Tibial artery (tissue), 4 donors: ENCODE data around the gene TRAPPC8.
"Not testable (repeated sequence)": the region's sequence is repeated elsewhere in the genome, so short reads cannot be mapped to it uniquely, and the experiment has no call there.

Experiments used
- DNase-seq, 2 donors: peaks; one replicate each; pipeline ENCODE4 v3.0.0-alpha.2; 2019
- H3K27ac ChIP-seq, 2 donors: fragments of 200-600 bp; sonication (generic) in 1 of 2; 1 replicate in 1 of 2; 2 replicates in 1 of 2; pipeline ENCODE4 v1.5.1; 2018 to 2019; ENCODE audit warnings: mild to moderate bottlenecking in 1 of 2
- H3K27me3 ChIP-seq, 2 donors: fragments of 200-600 bp; sonication (generic) in 1 of 2; one replicate each; pipeline versions ENCODE4 v1.5.1 to v1.6.0; 2016 to 2019
- H3K36me3 ChIP-seq, 3 donors: fragments of 200-600 bp; sonication (generic) in 2 of 3; one replicate each; pipeline ENCODE4 v1.5.1; 2016 to 2019; ENCODE audit warnings: mild to moderate bottlenecking in 2 of 3
- H3K4me1 ChIP-seq, 4 donors: fragments of 200-600 bp; sonication (generic) in 2 of 4; 1 replicate in 3 of 4; 2 replicates in 1 of 4; pipeline ENCODE4 v1.5.1; 2016 to 2019
- H3K4me3 ChIP-seq, 2 donors: fragments of 200-600 bp; sonication (generic) in 1 of 2; 1 replicate in 1 of 2; 2 replicates in 1 of 2; pipeline ENCODE4 v1.5.1; 2018 to 2019; ENCODE audit warnings: mild to moderate bottlenecking in 2 of 2
- H3K9me3 ChIP-seq, 3 donors: fragments of 200-600 bp; sonication (generic) in 1 of 3; one replicate each; pipeline ENCODE4 v1.5.1; 2016 to 2019
- CTCF ChIP-seq, 2 experiments: fragments of 200-600 bp in 1 of 2; fragments of 450-650 bp in 1 of 2; IDR thresholded peaks; one replicate each; pipeline ENCODE4 v1.5.1; 2017 to 2019; ENCODE audit warnings: antibody characterized with exemption in 2 of 2, mild to moderate bottlenecking in 1 of 2, moderate library complexity in 1 of 2
- intact Hi-C: fragments of 100-400 bp; cut with DNase I; formaldehyde crosslinking; loops from one replicate; pipeline ENCODE4 v1.15.0; 2023; ENCODE audit warnings: low total_unique reads

The TRAPPC8 gene

GRCh38 chr18:31942291-31942998 lies 483 bp downstream of the TRAPPC8 start:
- H3K27ac ChIP-seq: peak overlapping the region; percentile 88 to 92
- no peaks in the 10 kb centered on the region for H3K9me3 ChIP-seq
- H3K27me3 ChIP-seq: no peaks in the 10 kb centered on the region
- intact Hi-C loops: loop anchor here (1.0 kb wide), 1 partner anchor 148 kb away; no protein-coding TSS in a partner anchor
- H3K4me3 ChIP-seq: peak overlapping the region; percentile 70 to 87
- TF ChIP-seq CTCF (IDR thresholded peaks at IDR 0.05): no peak
- H3K36me3 ChIP-seq: no peaks in the 10 kb centered on the region
- peaks cover 0 to 48% (median 30%) of the 10 kb centered on the region in 4 donors for H3K4me1 ChIP-seq
- DNase-seq: peak in 1 of 2 donors; percentile 25

GRCh38 chr18:31941010-31941809 lies 1.7 kb downstream of the TRAPPC8 start:
- DNase-seq: no peak
- no peaks in the 10 kb centered on the region for H3K9me3 ChIP-seq
- TF ChIP-seq CTCF (IDR thresholded peaks at IDR 0.05): no peak
- H3K36me3 ChIP-seq: peaks cover 0 to 4% (median 0%) of the 10 kb centered on the region in 3 donors
- H3K4me3 ChIP-seq: peak overlapping the region; percentile 70 to 87
- no peaks in the 10 kb centered on the region for H3K27me3 ChIP-seq
- peak overlapping the region in 1 of 2 donors; percentile 88 for H3K27ac ChIP-seq
- peaks cover 0 to 48% (median 30%) of the 10 kb centered on the region in 4 donors for H3K4me1 ChIP-seq
- intact Hi-C loops: no loop called here

- H3K9me3 ChIP-seq, H3K4me3 ChIP-seq, H3K27ac ChIP-seq, DNase-seq, intact Hi-C loops, H3K27me3 ChIP-seq: not testable (repeated sequence)
- Histone ChIP-seq H3K36me3 (peaks cover 7 to 22% (median 8%) of the 10 kb centered on the region in 3 donors), H3K4me1 (peaks cover 0 to 30% (median 3%) of the 10 kb centered on the region in 4 donors)
Measured at GRCh38 chr18:31934773-31935172, 8.2 kb downstream of the TRAPPC8 start.

GRCh38 chr18:31931886-31932240 lies 11.1 kb downstream of the TRAPPC8 start:
- peaks cover 0 to 22% (median 0%) of the 10 kb centered on the region in 4 donors for H3K4me1 ChIP-seq
- H3K27me3 ChIP-seq: no peaks in the 10 kb centered on the region
- no peak for DNase-seq
- H3K4me3 ChIP-seq: no peak overlapping the region
- H3K27ac ChIP-seq: no peak overlapping the region
- peaks cover 25 to 51% (median 26%) of the 10 kb centered on the region in 3 donors for H3K36me3 ChIP-seq
- no peaks in the 10 kb centered on the region for H3K9me3 ChIP-seq
- no peak for TF ChIP-seq CTCF (IDR thresholded peaks at IDR 0.05)
- intact Hi-C loops: no loop called here

GRCh38 chr18:31931163-31931885 lies 11.6 kb downstream of the TRAPPC8 start:
- H3K4me1 ChIP-seq: peaks cover 0 to 22% (median 0%) of the 10 kb centered on the region in 4 donors
- TF ChIP-seq CTCF (IDR thresholded peaks at IDR 0.05): no peak
- no peaks in the 10 kb centered on the region for H3K9me3 ChIP-seq
- intact Hi-C loops: no loop called here
- no peak overlapping the region for H3K4me3 ChIP-seq
- no peaks in the 10 kb centered on the region for H3K27me3 ChIP-seq
- H3K36me3 ChIP-seq: peaks cover 29 to 54% (median 31%) of the 10 kb centered on the region in 3 donors
- DNase-seq: no peak
- H3K27ac ChIP-seq: no peak overlapping the region
